ENCODE measurements around the gene CNTNAP4. TPM values are rescaled to one million over a fixed set of nuclear protein-coding genes. Genes with fewer than 3 reads are reported as not detected.

CNTNAP4 gene
- polyA plus RNA-seq, 1 donor (not counting 4 experiments of a cell fraction or from before 2014, with no cell fraction given), result 0.08 TPM

DNA sequence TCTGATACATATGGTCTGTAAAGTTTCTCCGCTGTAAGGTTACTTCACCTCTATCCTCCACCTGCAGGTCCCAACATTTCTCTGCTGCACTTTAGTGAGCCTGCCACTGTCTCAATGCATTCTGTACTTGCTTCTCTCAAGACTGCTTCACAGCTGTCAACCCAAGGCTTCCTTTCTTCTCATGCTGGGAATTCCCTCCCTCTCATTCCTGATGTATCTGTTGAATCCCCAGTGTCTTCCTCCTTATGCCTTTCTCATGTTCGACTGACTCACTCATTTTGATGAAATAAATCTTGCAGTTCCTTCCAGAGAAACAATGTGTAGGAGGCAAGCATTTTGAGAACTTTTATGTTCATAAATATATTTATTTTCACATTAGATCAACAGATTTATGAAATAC is 288.3 kb downstream of the CNTNAP4 start:
- H3K4me3 ChIP-seq (ENCODE audit: control insufficient read depth in 2 of 3, extremely low read depth in 1 of 3, insufficient read depth in 2 of 3, low read depth in 1 of 3, low read length in 3 of 3), result no peak overlapping the region
- H3K36me3 ChIP-seq (ENCODE audit: control insufficient read depth in 2 of 2, extremely low read depth in 1 of 2, insufficient read depth in 2 of 2, low read length in 2 of 2), result no peaks in the 10 kb centered on the region
- no peaks in the 10 kb centered on the region for H3K27me3 ChIP-seq (ENCODE audit: control insufficient read depth, extremely low read depth, insufficient read depth, low read length)
- no peak overlapping the region for H2AFZ ChIP-seq (ENCODE audit: control insufficient read depth, low read length)
- FAIRE-seq (no peak), DNase-seq (ENCODE audit: low read depth, low spot score) (no peak)
- dilution Hi-C loops (cut with MboI; ENCODE audit: extremely low pct_ligation_motif_present, low sequenced_read_pairs), result no loop called here
- no peaks in the 10 kb centered on the region for H3K9me3 ChIP-seq (ENCODE audit: control insufficient read depth, low read depth, low read length)
- H3K9ac ChIP-seq (ENCODE audit: control insufficient read depth, extremely low read depth, insufficient read depth, low read length), result no peak overlapping the region
- H3K79me2 ChIP-seq (ENCODE audit: control insufficient read depth, insufficient read depth, low read length), result no peaks in the 10 kb centered on the region
- H3K27ac ChIP-seq (ENCODE audit: control insufficient read depth, insufficient read depth, low read length), result no peak overlapping the region
- no peaks in the 10 kb centered on the region for H3K9me1 ChIP-seq (ENCODE audit: control insufficient read depth, extremely low read depth, insufficient read depth, low read length)
- no peaks in the 10 kb centered on the region for H4K20me1 ChIP-seq (ENCODE audit: control insufficient read depth, extremely low read depth, insufficient read depth, low read length)
- no peaks in the 10 kb centered on the region for H3K4me1 ChIP-seq (ENCODE audit: control insufficient read depth, extremely low read depth, insufficient read depth, low read length)
- TF ChIP-seq EZH2 (IDR thresholded peaks at IDR 0.05; ENCODE audit: low read length), result no peak
- TF ChIP-seq, protein P1, sequence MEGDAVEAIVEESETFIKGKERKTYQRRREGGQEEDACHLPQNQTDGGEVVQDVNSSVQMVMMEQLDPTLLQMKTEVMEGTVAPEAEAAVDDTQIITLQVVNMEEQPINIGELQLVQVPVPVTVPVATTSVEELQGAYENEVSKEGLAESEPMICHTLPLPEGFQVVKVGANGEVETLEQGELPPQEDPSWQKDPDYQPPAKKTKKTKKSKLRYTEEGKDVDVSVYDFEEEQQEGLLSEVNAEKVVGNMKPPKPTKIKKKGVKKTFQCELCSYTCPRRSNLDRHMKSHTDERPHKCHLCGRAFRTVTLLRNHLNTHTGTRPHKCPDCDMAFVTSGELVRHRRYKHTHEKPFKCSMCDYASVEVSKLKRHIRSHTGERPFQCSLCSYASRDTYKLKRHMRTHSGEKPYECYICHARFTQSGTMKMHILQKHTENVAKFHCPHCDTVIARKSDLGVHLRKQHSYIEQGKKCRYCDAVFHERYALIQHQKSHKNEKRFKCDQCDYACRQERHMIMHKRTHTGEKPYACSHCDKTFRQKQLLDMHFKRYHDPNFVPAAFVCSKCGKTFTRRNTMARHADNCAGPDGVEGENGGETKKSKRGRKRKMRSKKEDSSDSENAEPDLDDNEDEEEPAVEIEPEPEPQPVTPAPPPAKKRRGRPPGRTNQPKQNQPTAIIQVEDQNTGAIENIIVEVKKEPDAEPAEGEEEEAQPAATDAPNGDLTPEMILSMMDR (optimal IDR thresholded peaks at IDR 0.05 in 1 of 3, IDR thresholded peaks at IDR 0.05 in 1 of 3, conservative IDR thresholded peaks at IDR 0.05 in 1 of 3; ENCODE audit: extremely low read depth in 1 of 3, insufficient read depth in 2 of 3, low read length in 3 of 3), result no peak
- H3K4me2 ChIP-seq (ENCODE audit: control insufficient read depth, extremely low read depth, insufficient read depth, low read depth, low read length), result no peak overlapping the region

DNA sequence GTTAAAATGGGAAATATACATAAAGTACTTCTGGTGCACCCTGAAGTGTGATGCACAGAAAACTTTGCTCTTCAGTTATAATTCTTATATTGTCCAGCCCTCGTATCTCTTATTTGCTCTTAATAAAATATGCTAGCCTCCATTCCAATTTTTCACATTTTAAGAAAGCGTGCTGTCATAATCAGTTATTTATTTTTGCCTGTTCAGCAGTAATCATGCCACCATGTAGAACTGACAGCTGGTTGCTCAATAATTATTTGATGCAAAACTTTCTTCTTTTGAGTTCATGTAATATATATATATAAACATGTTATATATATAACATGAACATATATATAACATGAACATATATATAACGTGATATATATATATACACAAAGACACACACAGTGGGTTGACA is 294.6 kb downstream of the CNTNAP4 start:
- Histone ChIP-seq H3K79me2 (ENCODE audit: control insufficient read depth, insufficient read depth, low read length) (no peaks in the 10 kb centered on the region), H3K27me3 (ENCODE audit: control insufficient read depth, extremely low read depth, insufficient read depth, low read length) (no peaks in the 10 kb centered on the region), H3K9me3 (ENCODE audit: control insufficient read depth, low read depth, low read length) (no peaks in the 10 kb centered on the region), H2AFZ (ENCODE audit: control insufficient read depth, low read length) (no peak overlapping the region), H3K4me2 (ENCODE audit: control insufficient read depth, extremely low read depth, insufficient read depth, low read depth, low read length) (no peak overlapping the region), H4K20me1 (ENCODE audit: control insufficient read depth, extremely low read depth, insufficient read depth, low read length) (no peaks in the 10 kb centered on the region), H3K4me1 (ENCODE audit: control insufficient read depth, extremely low read depth, insufficient read depth, low read length) (no peaks in the 10 kb centered on the region), H3K36me3 (ENCODE audit: control insufficient read depth in 2 of 2, extremely low read depth in 1 of 2, insufficient read depth in 2 of 2, low read length in 2 of 2) (no peaks in the 10 kb centered on the region), H3K9me1 (ENCODE audit: control insufficient read depth, extremely low read depth, insufficient read depth, low read length) (no peaks in the 10 kb centered on the region), H3K27ac (ENCODE audit: control insufficient read depth, insufficient read depth, low read length) (no peak overlapping the region), H3K9ac (ENCODE audit: control insufficient read depth, extremely low read depth, insufficient read depth, low read length) (no peak overlapping the region), H3K4me3 (ENCODE audit: control insufficient read depth in 2 of 3, extremely low read depth in 1 of 3, insufficient read depth in 2 of 3, low read depth in 1 of 3, low read length in 3 of 3) (no peak overlapping the region)
- TF ChIP-seq, protein P1 (optimal IDR thresholded peaks at IDR 0.05 in 1 of 3, IDR thresholded peaks at IDR 0.05 in 1 of 3, conservative IDR thresholded peaks at IDR 0.05 in 1 of 3; ENCODE audit: extremely low read depth in 1 of 3, insufficient read depth in 2 of 3, low read length in 3 of 3), result no peak
- no peak for TF ChIP-seq EZH2 (IDR thresholded peaks at IDR 0.05; ENCODE audit: low read length)
- dilution Hi-C loops (cut with MboI; ENCODE audit: extremely low pct_ligation_motif_present, low sequenced_read_pairs), result no loop called here
- FAIRE-seq (no peak), DNase-seq (ENCODE audit: low read depth, low spot score) (no peak)

Data from keratinocyte (primary cell).